A549 (cell line): ENCODE measurements around the gene SUGCT. TPM values are rescaled to one million over a fixed set of nuclear protein-coding genes. Genes with fewer than 3 reads are reported as not detected.

Source experiments
- ATAC-seq, 2 experiments: fragments of 200-7000 bp in 1 of 2; fragments of >200 bp in 1 of 2; cut with Nextera tagmentation in 1 of 2; cut with Tn5 transposase in 1 of 2; 3 replicates each; pipeline versions ENCODE4 v1.8.0 to v1.9.1; 2018 to 2020; ENCODE audit warnings: mild to moderate bottlenecking in 1 of 2, moderate library complexity in 1 of 2
- CTCF ChIA-PET: fragments of 300-600 bp; sonication (Branson Sonifier 250); formaldehyde crosslinking; extraction: SDS; loops from one replicate; lab custom pipeline; 2021; ENCODE audit warnings: antibody characterized with exemption, inconsistent platforms; lab: Yijun Ruan, JAX
- POLR2A ChIA-PET: fragments of 350-600 bp; formaldehyde crosslinking; extraction: SDS; loops from one replicate; lab custom pipeline; 2021; ENCODE audit warnings: antibody characterized with exemption, inconsistent platforms; lab: Yijun Ruan, JAX
- DNase-seq, 2 experiments: peaks; one replicate each; pipeline versions ENCODE4 v3.0.0 to v3.0.0-alpha.2; 2011 to 2016; ENCODE audit warnings: low read depth in 1 of 2, low spot score in 1 of 2
- FAIRE-seq: peaks from 2 replicates; lab custom pipeline; 2011; peaks lifted over from hg19 to GRCh38; lab: Jason Lieb, UNC
- H3K27ac ChIP-seq, 2 experiments: fragments of >200 bp; sonication (Bioruptor Twin); formaldehyde crosslinking; 3 replicates each; pipeline ENCODE4 v1.5.1; 2016 to 2017
- H3K4me1 ChIP-seq: fragments of >200 bp; sonication (Bioruptor Twin); formaldehyde crosslinking; 3 replicates; pipeline ENCODE4 v1.6.1; 2016
- H3K4me2 ChIP-seq: fragments of >200 bp; sonication (Bioruptor Twin); formaldehyde crosslinking; 3 replicates; pipeline ENCODE4 v1.6.1; 2016
- H3K4me3 ChIP-seq: fragments of >200 bp; sonication (Bioruptor Twin); formaldehyde crosslinking; 3 replicates; pipeline ENCODE4 v1.5.1; 2016
- H3K9me3 ChIP-seq: fragments of >200 bp; sonication (Bioruptor Twin); formaldehyde crosslinking; 3 replicates; pipeline ENCODE4 v1.6.1; 2016
- ATOH8 ChIP-seq: fragments of 250-450 bp; sonication (Bioruptor Pico); IDR thresholded peaks from 2 replicates; pipeline ENCODE4 v1.5.0; 2020; ENCODE audit warnings: low read depth, mild to moderate bottlenecking, moderate library complexity
- BHLHE40 ChIP-seq: IDR thresholded peaks from 2 replicates; pipeline ENCODE4 v1.6.1; 2012; ENCODE audit warnings: low read depth, low read length, inconsistent platforms
- CBX2 ChIP-seq: fragments of 200-600 bp; sonication (generic); IDR thresholded peaks from 2 replicates; pipeline ENCODE4 v1.6.1; 2016; ENCODE audit warnings: low read depth, mild to moderate bottlenecking, borderline replicate concordance
- CBX8 ChIP-seq: fragments of 200-600 bp; sonication (generic); IDR thresholded peaks from 2 replicates; pipeline ENCODE4 v1.6.1; 2016
- CEBPB ChIP-seq, 2 experiments: fragments of >200 bp in 1 of 2; sonication (Bioruptor Twin) in 1 of 2; formaldehyde crosslinking in 1 of 2; IDR thresholded peaks; 2 replicates each; pipeline ENCODE4 v1.6.1; 2012 to 2016
- CHD2 ChIP-seq: fragments of 150-350 bp; IDR thresholded peaks from 2 replicates; pipeline ENCODE4 v1.6.1; 2014; ENCODE audit warnings: low read length; ENCODE audit not compliant: partially characterized antibody
- CHD4 ChIP-seq: fragments of 200-600 bp; sonication (generic); IDR thresholded peaks from 2 replicates; pipeline ENCODE4 v1.6.1; 2016; ENCODE audit warnings: antibody characterized with exemption, mild to moderate bottlenecking, borderline replicate concordance
- E2F6 ChIP-seq: IDR thresholded peaks from 2 replicates; pipeline ENCODE4 v1.6.1; 2012; ENCODE audit warnings: low read depth, borderline replicate concordance
- EHMT2 ChIP-seq: fragments of 200-600 bp; sonication (generic); IDR thresholded peaks from 2 replicates; pipeline ENCODE4 v1.6.1; 2016; ENCODE audit warnings: antibody characterized with exemption, low read depth, mild to moderate bottlenecking, moderate library complexity
- EP300 ChIP-seq, 2 experiments: fragments of >200 bp; sonication (Bioruptor Twin); formaldehyde crosslinking; IDR thresholded peaks; 2 replicates in 1 of 2; 3 replicates in 1 of 2; pipeline ENCODE4 v1.6.1; 2016 to 2017
- FOXS1 ChIP-seq: fragments of 250-450 bp; sonication (Bioruptor Pico); IDR thresholded peaks from 2 replicates; pipeline ENCODE4 v1.5.0; 2020; ENCODE audit warnings: mild to moderate bottlenecking, moderate library complexity
- HDAC2 ChIP-seq: fragments of 200-600 bp; sonication (generic); IDR thresholded peaks from 2 replicates; pipeline ENCODE4 v1.6.1; 2016
- HOXA7 ChIP-seq: fragments of 250-450 bp; sonication (Bioruptor Pico); IDR thresholded peaks from 2 replicates; pipeline ENCODE4 v1.5.0; 2020; ENCODE audit warnings: mild to moderate bottlenecking, moderate library complexity
- HOXB13 ChIP-seq: fragments of 250-450 bp; sonication (Bioruptor Pico); IDR thresholded peaks from 2 replicates; pipeline ENCODE4 v1.5.0; 2020; ENCODE audit warnings: low read depth, mild to moderate bottlenecking, moderate library complexity
- KDM5A ChIP-seq: fragments of 200-600 bp; sonication (generic); IDR thresholded peaks from 2 replicates; pipeline ENCODE4 v1.6.1; 2016; ENCODE audit warnings: antibody characterized with exemption, mild to moderate bottlenecking
- MYC ChIP-seq: IDR thresholded peaks from 2 replicates; pipeline ENCODE4 v1.6.1; 2012; ENCODE audit warnings: mild to moderate bottlenecking, inconsistent platforms, low read length, improper control_type of control experiment, borderline replicate concordance
- NFE2L2 ChIP-seq: fragments of 150-350 bp; conservative IDR thresholded peaks from 2 replicates; pipeline ENCODE4 v1.6.1; 2014; ENCODE audit warnings: low read length
- NPAS2 ChIP-seq: fragments of 250-450 bp; sonication (Bioruptor Pico); IDR thresholded peaks from 2 replicates; pipeline ENCODE4 v1.8.0; 2022; ENCODE audit warnings: mild to moderate bottlenecking, moderate library complexity, borderline replicate concordance
- POLR2AphosphoS2 ChIP-seq: conservative IDR thresholded peaks from 2 replicates; pipeline ENCODE4 v1.6.1; 2012; ENCODE audit warnings: low read length, improper control_type of control experiment, inconsistent platforms
- RAD21 ChIP-seq, 2 experiments: fragments of >200 bp in 1 of 2; sonication (Bioruptor Twin) in 1 of 2; formaldehyde crosslinking in 1 of 2; IDR thresholded peaks in 1 of 2; conservative IDR thresholded peaks in 1 of 2; 2 replicates in 1 of 2; 3 replicates in 1 of 2; pipeline ENCODE4 v1.6.1; 2012 to 2018; ENCODE audit warnings: inconsistent platforms in 1 of 2
- RFX5 ChIP-seq: fragments of 450-650 bp; IDR thresholded peaks from 2 replicates; pipeline ENCODE4 v1.7.1; 2014; ENCODE audit warnings: antibody characterized with exemption, mild to moderate bottlenecking, moderate library complexity
- RNF2 ChIP-seq: fragments of 200-600 bp; sonication (generic); IDR thresholded peaks from 2 replicates; pipeline ENCODE4 v1.6.1; 2016; ENCODE audit warnings: low read depth, mild to moderate bottlenecking, antibody characterized with exemption, moderate library complexity, borderline replicate concordance
- TFCP2L1 ChIP-seq: fragments of 250-450 bp; sonication (Bioruptor Pico); IDR thresholded peaks from 2 replicates; pipeline ENCODE4 v1.5.0; 2021; ENCODE audit warnings: mild to moderate bottlenecking
- ZC3H11A ChIP-seq: fragments of 450-650 bp; IDR thresholded peaks from 2 replicates; pipeline ENCODE4 v1.6.1; 2014; ENCODE audit warnings: antibody characterized with exemption, mild to moderate bottlenecking
- WGBS: methylation state at CpG from one replicate; pipeline ENCODE4 v1.1.6; 2017; ENCODE audit errors: missing lambda C conversion rate; 5-methylcytosine and 5-hydroxymethylcytosine counted together
- polyA plus RNA-seq, 4 experiments: library from polyadenylated mRNA; depleted of rRNA in 3 of 4; stranded (reverse); fragments of >200 nt; fragmentation: RNase III in 1 of 4; extraction: RNeasy Plus Mini Kit Qiagen cat#74134 plus additional on column Dnase treatment in 1 of 4; gene quantifications; 2 replicates in 3 of 4; 3 replicates in 1 of 4; pipeline ENCODE4 v1.2.3, GENCODE V29; 2011 to 2017
- TF ChIP-seq, protein P1 (sequence below): fragments of >200 bp; sonication (Bioruptor Twin); formaldehyde crosslinking; IDR thresholded peaks from 3 replicates; pipeline ENCODE4 v1.6.1; 2016
- TF ChIP-seq, protein P2 (sequence below): fragments of 150-350 bp; IDR thresholded peaks from 2 replicates; pipeline ENCODE4 v1.6.1; 2014; ENCODE audit warnings: low read depth, mild to moderate bottlenecking, low read length

Gene SUGCT
- polyA plus RNA-seq, 2 of the 4 experiments (the other 2 are of a cell fraction), result 1.4 to 1.6 TPM

- no peaks in the 10 kb centered on the region for H3K9me3 ChIP-seq
- FAIRE-seq (no peak), DNase-seq (no peak), ATAC-seq (no peak)
- ChIA-PET CTCF (no interaction called here), POLR2A (no interaction called here)
- WGBS, result 4% methylated on average over 1 of the region's 1 CpG
- H3K4me3 ChIP-seq, result no peak overlapping the region
- H3K4me1 ChIP-seq, result no peaks in the 10 kb centered on the region
- TF ChIP-seq CHD2 (no peak), RNF2 (no peak), TFCP2L1 (CRISPR knock-in tag) (no peak), HOXA7 (no peak), MYC (no peak), KDM5A (no peak), POLR2AphosphoS2 (no peak), HDAC2 (no peak), CEBPB (IDR thresholded peaks at IDR 0.05) (no peak), RFX5 (no peak), ATOH8 (no peak), CHD4 (no peak), NPAS2 (no peak)
- TF ChIP-seq, protein P1, sequence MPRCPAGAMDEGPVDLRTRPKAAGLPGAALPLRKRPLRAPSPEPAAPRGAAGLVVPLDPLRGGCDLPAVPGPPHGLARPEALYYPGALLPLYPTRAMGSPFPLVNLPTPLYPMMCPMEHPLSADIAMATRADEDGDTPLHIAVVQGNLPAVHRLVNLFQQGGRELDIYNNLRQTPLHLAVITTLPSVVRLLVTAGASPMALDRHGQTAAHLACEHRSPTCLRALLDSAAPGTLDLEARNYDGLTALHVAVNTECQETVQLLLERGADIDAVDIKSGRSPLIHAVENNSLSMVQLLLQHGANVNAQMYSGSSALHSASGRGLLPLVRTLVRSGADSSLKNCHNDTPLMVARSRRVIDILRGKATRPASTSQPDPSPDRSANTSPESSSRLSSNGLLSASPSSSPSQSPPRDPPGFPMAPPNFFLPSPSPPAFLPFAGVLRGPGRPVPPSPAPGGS, result no peak
- no peak overlapping the region for H3K27ac ChIP-seq
- no peak overlapping the region for H3K4me2 ChIP-seq
These were observed 401.6 kb downstream of the SUGCT start for GRCh38 chr7:40536421-40536820.

DNA sequence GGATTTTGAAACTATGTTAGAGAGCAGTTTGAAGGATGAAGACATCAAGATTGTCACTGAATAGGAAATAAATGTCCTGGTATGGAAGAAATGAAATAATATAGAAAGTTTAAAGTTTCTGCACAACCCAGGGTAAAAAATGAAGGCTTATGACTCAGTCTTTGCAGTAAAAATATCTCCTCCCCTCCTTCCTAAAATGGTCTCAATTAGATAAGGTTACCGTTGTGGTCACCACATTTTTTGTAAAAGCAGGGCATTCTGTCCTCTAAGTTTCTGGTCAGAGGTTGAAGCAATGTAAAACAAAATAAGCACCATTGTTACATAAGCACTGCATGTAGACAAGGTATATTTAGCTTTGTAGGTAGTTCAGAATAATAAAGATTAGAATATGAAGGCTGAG, 403.5 kb downstream of the SUGCT start:
- no peak for DNase-seq
- CTCF ChIA-PET, result no interaction called here
- Histone ChIP-seq H3K4me3 (no peak overlapping the region), H3K27ac (no peak overlapping the region), H3K4me1 (no peaks in the 10 kb centered on the region), H3K4me2 (no peak overlapping the region), H3K9me3 (no peaks in the 10 kb centered on the region)
- no peak for TF ChIP-seq CBX8
- TF ChIP-seq EHMT2, result no peak
- TF ChIP-seq E2F6, result no peak
- no peak for TF ChIP-seq RAD21 (conservative IDR thresholded peaks at IDR 0.05 in 1 of 2, IDR thresholded peaks at IDR 0.05 in 1 of 2)
- TF ChIP-seq NFE2L2, result no peak
- no peak for TF ChIP-seq BHLHE40
- TF ChIP-seq HOXB13, result no peak
- TF ChIP-seq ZC3H11A, result no peak
- no peak for TF ChIP-seq CBX2
- TF ChIP-seq FOXS1 (CRISPR knock-in tag), result no peak
- FAIRE-seq, result no peak
- POLR2A ChIA-PET, result no interaction called here
- no peak for ATAC-seq
- whole genome bisulfite sequencing, result 0% methylated on average over 1 of the region's 1 CpG

DNA sequence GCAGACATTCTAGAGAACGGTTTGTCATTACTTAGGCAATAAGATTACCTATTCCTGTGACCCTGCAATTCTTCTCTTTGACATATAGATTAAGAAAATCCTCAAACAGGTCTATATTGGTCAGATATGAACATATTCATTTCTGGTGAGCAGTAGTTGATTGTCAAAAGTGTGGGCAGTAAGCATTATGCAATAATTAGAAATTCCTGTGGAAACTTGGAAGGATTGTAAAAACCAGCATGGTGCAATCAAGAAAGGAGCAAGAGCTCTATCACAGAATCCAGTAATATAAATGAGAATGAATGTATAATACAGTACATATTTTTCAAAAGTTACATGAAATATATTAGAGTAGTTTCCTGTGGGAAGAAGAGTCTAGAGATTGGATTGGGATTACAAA, 406.5 kb downstream of the SUGCT start:
- CTCF ChIA-PET, result no interaction called here
- FAIRE-seq, result no peak

More for the DNA sequence above, 406.5 kb downstream of the SUGCT start:
- H3K9me3 ChIP-seq, result no peaks in the 10 kb centered on the region
- no peak overlapping the region for H3K4me2 ChIP-seq
- WGBS, result 16% methylated on average over 1 of the region's 1 CpG
- H3K27ac ChIP-seq, result no peak overlapping the region
- POLR2A ChIA-PET, result no interaction called here
- H3K4me1 ChIP-seq, result no peaks in the 10 kb centered on the region
- TF ChIP-seq POLR2AphosphoS2 (no peak), ATOH8 (no peak), EP300 (IDR thresholded peaks at IDR 0.05) (no peak), CEBPB (IDR thresholded peaks at IDR 0.05) (peak in 1 of 2 experiments; percentile 20; a peak in 1 of 4 replicates)
- TF ChIP-seq, protein P2, sequence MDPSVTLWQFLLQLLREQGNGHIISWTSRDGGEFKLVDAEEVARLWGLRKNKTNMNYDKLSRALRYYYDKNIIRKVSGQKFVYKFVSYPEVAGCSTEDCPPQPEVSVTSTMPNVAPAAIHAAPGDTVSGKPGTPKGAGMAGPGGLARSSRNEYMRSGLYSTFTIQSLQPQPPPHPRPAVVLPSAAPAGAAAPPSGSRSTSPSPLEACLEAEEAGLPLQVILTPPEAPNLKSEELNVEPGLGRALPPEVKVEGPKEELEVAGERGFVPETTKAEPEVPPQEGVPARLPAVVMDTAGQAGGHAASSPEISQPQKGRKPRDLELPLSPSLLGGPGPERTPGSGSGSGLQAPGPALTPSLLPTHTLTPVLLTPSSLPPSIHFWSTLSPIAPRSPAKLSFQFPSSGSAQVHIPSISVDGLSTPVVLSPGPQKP, result no peak
- no peak for ATAC-seq
- no peak overlapping the region for H3K4me3 ChIP-seq
- DNase-seq, result no peak
